GM12878 (cell line): ENCODE data around the gene GRHL1.
"Not testable (repeated sequence)": the region's sequence is repeated elsewhere in the genome, so short reads cannot be mapped to it uniquely, and the experiment has no call there.

ENCODE experiments used
- ATF2 ChIP-seq: IDR thresholded peaks from 2 replicates; pipeline ENCODE4 v1.6.1; 2012; ENCODE audit warnings: low read length, inconsistent platforms
- CTCF ChIP-seq, 3 experiments: IDR thresholded peaks in 2 of 3; conservative IDR thresholded peaks in 1 of 3; 2 replicates each; pipeline ENCODE4 v1.5.1; 2011; ENCODE audit warnings: low read depth in 3 of 3, low read length in 3 of 3, mild to moderate bottlenecking in 3 of 3, control low read depth in 2 of 3, moderate library complexity in 2 of 3, inconsistent platforms in 1 of 3, mixed read lengths in 1 of 3; ENCODE audit not compliant: control insufficient read depth in 2 of 3, insufficient read depth in 1 of 3; ENCODE audit errors: extremely low read depth in 1 of 3
- E4F1 ChIP-seq: fragments of 450-650 bp; IDR thresholded peaks from 2 replicates; pipeline ENCODE4 v1.6.1; 2018; ENCODE audit warnings: borderline replicate concordance, mild to moderate bottlenecking; ENCODE audit not compliant: partially characterized antibody
- ETV6 ChIP-seq, 2 experiments: fragments of 450-650 bp in 1 of 2; IDR thresholded peaks in 1 of 2; conservative IDR thresholded peaks in 1 of 2; 2 replicates each; pipeline ENCODE4 v1.6.1; 2014; ENCODE audit warnings: antibody characterized with exemption in 1 of 2, borderline replicate concordance in 1 of 2, low read depth in 1 of 2, mild to moderate bottlenecking in 1 of 2, moderate library complexity in 1 of 2
- GABPA ChIP-seq: IDR thresholded peaks from 2 replicates; pipeline ENCODE4 v1.6.1; 2014; ENCODE audit warnings: antibody characterized with exemption, low read depth, mild to moderate bottlenecking, inconsistent platforms
- JUND ChIP-seq: IDR thresholded peaks from 2 replicates; pipeline ENCODE4 v1.6.1; 2012; ENCODE audit warnings: low read depth, mild to moderate bottlenecking, low read length, improper control_type of control experiment, moderate library complexity
- NFYB ChIP-seq: IDR thresholded peaks from 2 replicates; pipeline ENCODE4 v1.6.1; 2011; ENCODE audit warnings: low read depth, mild to moderate bottlenecking, low read length, improper control_type of control experiment, moderate library complexity; ENCODE audit not compliant: insufficient read depth
- PML ChIP-seq: IDR thresholded peaks from 2 replicates; pipeline ENCODE4 v1.6.1; 2012; ENCODE audit warnings: low read length, inconsistent platforms
- POLR2A ChIP-seq: IDR thresholded peaks from 2 replicates; pipeline ENCODE4 v1.6.1; 2011; ENCODE audit warnings: low read depth, mild to moderate bottlenecking, low read length
- POLR2AphosphoS5 ChIP-seq: IDR thresholded peaks from 2 replicates; pipeline ENCODE4 v1.6.1; 2011; ENCODE audit warnings: mild to moderate bottlenecking, low read length, inconsistent platforms
- RELB ChIP-seq: fragments of 450-650 bp; IDR thresholded peaks from 2 replicates; pipeline ENCODE4 v1.6.1; 2017; ENCODE audit warnings: low read depth, mild to moderate bottlenecking, moderate library complexity
- RUNX3 ChIP-seq: IDR thresholded peaks from 2 replicates; pipeline ENCODE4 v1.6.1; 2012; ENCODE audit warnings: low read length, inconsistent platforms

- not testable (repeated sequence) for TF ChIP-seq POLR2AphosphoS5; E4F1; RELB; NFYB; PML; JUND; POLR2A; ATF2; RUNX3; GABPA; CTCF (IDR thresholded peaks at IDR 0.05 in 2 of 3, conservative IDR thresholded peaks at IDR 0.05 in 1 of 3; ENCODE audit: control insufficient read depth in 2 of 3, extremely low read depth in 1 of 3, insufficient read depth in 1 of 3, low read depth in 3 of 3, low read length in 3 of 3); ETV6 (conservative IDR thresholded peaks at IDR 0.05 in 1 of 2, IDR thresholded peaks at IDR 0.05 in 1 of 2; ENCODE audit: borderline replicate concordance in 1 of 2, low read depth in 1 of 2)
These were observed 24.5 kb upstream of the GRHL1 start for GRCh38 chr2:9927020-9927419.
